Hematopoietic multipotent progenitor cell treated with erythropoietin and hydrocortisone succinate and interleukin-3 and kit ligand, for 17 days (in vitro differentiated cells): ENCODE measurements around the gene SNTG2.

Source experiments
- DNase-seq: peaks from one replicate; pipeline ENCODE4 v3.0.0-alpha.2; 2015; ENCODE audit warnings: low spot score

Gene SNTG2

GRCh38 chr2:1318366-1319009 lies 367.8 kb downstream of the SNTG2 start:
- DNase-seq: no peak

GRCh38 chr2:1319393-1319792 lies 368.7 kb downstream of the SNTG2 start:
- DNase-seq: no peak

- DNase-seq: no peak
Measured at GRCh38 chr2:1321321-1321720, 370.7 kb downstream of the SNTG2 start.

GRCh38 chr2:1324884-1325283 lies 374.2 kb downstream of the SNTG2 start:
- no peak for DNase-seq

GRCh38 chr2:1328684-1329083 lies 378.0 kb downstream of the SNTG2 start:
- DNase-seq: no peak

GRCh38 chr2:1339388-1340140 lies 388.9 kb downstream of the SNTG2 start:
- DNase-seq: no peak

- DNase-seq: no peak
Measured at GRCh38 chr2:1340141-1340512, 389.5 kb downstream of the SNTG2 start.

GRCh38 chr2:1341404-1342120 lies 390.9 kb downstream of the SNTG2 start:
- no peak for DNase-seq

GRCh38 chr2:1348789-1349188 lies 398.1 kb downstream of the SNTG2 start:
- DNase-seq: no peak

GRCh38 chr2:1350111-1350510 lies 399.5 kb downstream of the SNTG2 start:
- no peak for DNase-seq

GRCh38 chr2:1353124-1353523 lies 402.5 kb downstream of the SNTG2 start:
- DNase-seq: no peak

GRCh38 chr2:1353543-1353942 lies 402.9 kb downstream of the SNTG2 start:
- no peak for DNase-seq

- no peak for DNase-seq
Measured at GRCh38 chr2:1360144-1360543, 409.5 kb downstream of the SNTG2 start.

GRCh38 chr2:1360557-1361250 lies 410.1 kb downstream of the SNTG2 start:
- DNase-seq: no peak

- DNase-seq: no peak
Measured at GRCh38 chr2:1363367-1363766, 412.7 kb downstream of the SNTG2 start.

- no peak for DNase-seq
Measured at GRCh38 chr2:1366546-1367134, 416.0 kb downstream of the SNTG2 start.

GRCh38 chr2:1367601-1368000 lies 417.0 kb downstream of the SNTG2 start:
- no peak for DNase-seq

- no peak for DNase-seq
Measured at GRCh38 chr2:1369905-1370304, 419.3 kb downstream of the SNTG2 start.

- DNase-seq: no peak
Measured at GRCh38 chr2:1370461-1370860, 419.8 kb downstream of the SNTG2 start.

GRCh38 chr2:1371082-1371481 lies 420.4 kb downstream of the SNTG2 start:
- DNase-seq: no peak

GRCh38 chr2:1373830-1374229 lies 423.2 kb downstream of the SNTG2 start:
- no peak for DNase-seq

- DNase-seq: no peak
Measured at GRCh38 chr2:1374287-1374686, 423.6 kb downstream of the SNTG2 start.
